Adipocyte (in vitro differentiated cells): ENCODE data around the gene DMAC2.
"Not testable (repeated sequence)": the region's sequence is repeated elsewhere in the genome, so short reads cannot be mapped to it uniquely, and the experiment has no call there.

Source experiments
- DNase-seq: peaks from one replicate; pipeline ENCODE4 v3.0.0-alpha.2; 2015; ENCODE audit warnings: low read depth
- H3K27me3 ChIP-seq: replicated peaks from 2 replicates; pipeline ENCODE4 v1.7.0; 2013; ENCODE audit warnings: mild to moderate bottlenecking, low read length, moderate library complexity; ENCODE audit not compliant: control insufficient read depth, insufficient read depth
- H3K36me3 ChIP-seq: 2 replicates; pipeline ENCODE4 v1.7.0; 2013; ENCODE audit warnings: low read length, mild to moderate bottlenecking, moderate library complexity; ENCODE audit not compliant: control insufficient read depth, insufficient read depth, severe bottlenecking
- H3K4me1 ChIP-seq: 2 replicates; pipeline ENCODE4 v1.7.0; 2013; ENCODE audit warnings: mild to moderate bottlenecking, low read length, moderate library complexity; ENCODE audit not compliant: control insufficient read depth, insufficient read depth
- H3K4me3 ChIP-seq: 2 replicates; pipeline ENCODE4 v1.7.0; 2013; ENCODE audit warnings: mild to moderate bottlenecking, low read length, moderate library complexity
- H3K9ac ChIP-seq: 2 replicates; pipeline ENCODE4 v1.7.0; 2013; ENCODE audit warnings: mild to moderate bottlenecking, low read length, moderate library complexity
- H3K9me3 ChIP-seq: 2 replicates; pipeline ENCODE4 v1.7.0; 2013; ENCODE audit warnings: mild to moderate bottlenecking, low read length, moderate library complexity; ENCODE audit not compliant: control insufficient read depth

DMAC2 gene

GRCh38 chr19:41439441-41440222 is at the start of gene DMAC2:
Gene DMAC2 (minus strand): TSS chr19:41439912. CDS start chr19:41439899, 13 bp downstream.
- Histone ChIP-seq H3K9ac (peak within 1 kb of the TSS; percentile 91), H3K4me3 (peak within 1 kb of the TSS; percentile 96), H3K36me3 (no peaks in the 10 kb centered on the region), H3K4me1 (peaks cover 9% of the 10 kb centered on the region), H3K27me3 (peaks cover 16% of the 10 kb centered on the region), H3K9me3 (no peaks in the 10 kb centered on the region)
- peak; percentile 100 for DNase-seq

DNA sequence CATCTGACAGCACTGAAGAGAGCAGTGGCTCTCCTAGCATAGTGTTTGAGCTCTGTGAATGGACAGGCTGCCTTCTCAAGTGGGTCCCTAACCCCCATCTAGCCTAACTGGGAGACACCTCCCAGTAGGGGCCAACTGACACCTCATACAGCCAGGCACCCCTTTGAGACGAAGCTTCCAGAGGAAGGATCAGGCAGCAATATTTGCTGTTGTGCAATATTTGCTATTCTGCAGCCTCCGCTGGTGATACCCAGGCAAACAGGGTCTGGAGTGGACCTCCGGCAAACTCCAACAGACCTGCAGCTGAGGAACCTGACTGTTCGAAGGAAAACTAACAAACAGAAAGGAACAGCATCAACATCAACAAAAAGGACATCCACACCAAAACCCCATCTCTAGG is 47.2 kb upstream of the DMAC2 start:
- not testable (repeated sequence) for H3K9ac ChIP-seq, H3K4me3 ChIP-seq, H3K4me1 ChIP-seq, H3K36me3 ChIP-seq, H3K27me3 ChIP-seq, DNase-seq, H3K9me3 ChIP-seq

- Histone ChIP-seq H3K4me1 (no peaks in the 10 kb centered on the region), H3K9ac (no peak overlapping the region), H3K36me3 (no peaks in the 10 kb centered on the region), H3K4me3 (no peak overlapping the region), H3K9me3 (peaks cover 6% of the 10 kb centered on the region), H3K27me3 (peaks cover 12% of the 10 kb centered on the region)
- no peak for DNase-seq
Measured at GRCh38 chr19:41484822-41485221, 45.1 kb upstream of the DMAC2 start.

- Histone ChIP-seq H3K9me3 (no peaks in the 10 kb centered on the region), H3K4me1 (no peaks in the 10 kb centered on the region)
Measured at GRCh38 chr19:41480336-41480735, 40.6 kb upstream of the DMAC2 start.

GRCh38 chr19:41479757-41480191 is 40.1 kb upstream of the DMAC2 start:
- peaks cover 14% of the 10 kb centered on the region for H3K27me3 ChIP-seq
- H3K9ac ChIP-seq: no peak overlapping the region
- H3K4me1 ChIP-seq: no peaks in the 10 kb centered on the region
- DNase-seq: no peak
- H3K36me3 ChIP-seq: no peaks in the 10 kb centered on the region
- H3K4me3 ChIP-seq: no peak overlapping the region
- H3K9me3 ChIP-seq: no peaks in the 10 kb centered on the region

More at GRCh38 chr19:41480336-41480735, 40.6 kb upstream of the DMAC2 start:
- Histone ChIP-seq H3K9ac (no peak overlapping the region), H3K36me3 (no peaks in the 10 kb centered on the region), H3K27me3 (peaks cover 14% of the 10 kb centered on the region), H3K4me3 (no peak overlapping the region)
- no peak for DNase-seq

GRCh38 chr19:41478875-41479756 is 39.4 kb upstream of the DMAC2 start:
- Histone ChIP-seq H3K9ac (no peak overlapping the region), H3K36me3 (no peaks in the 10 kb centered on the region), H3K9me3 (no peaks in the 10 kb centered on the region), H3K4me1 (no peaks in the 10 kb centered on the region), H3K4me3 (no peak overlapping the region), H3K27me3 (peaks cover 14% of the 10 kb centered on the region)
- no peak for DNase-seq

DNA sequence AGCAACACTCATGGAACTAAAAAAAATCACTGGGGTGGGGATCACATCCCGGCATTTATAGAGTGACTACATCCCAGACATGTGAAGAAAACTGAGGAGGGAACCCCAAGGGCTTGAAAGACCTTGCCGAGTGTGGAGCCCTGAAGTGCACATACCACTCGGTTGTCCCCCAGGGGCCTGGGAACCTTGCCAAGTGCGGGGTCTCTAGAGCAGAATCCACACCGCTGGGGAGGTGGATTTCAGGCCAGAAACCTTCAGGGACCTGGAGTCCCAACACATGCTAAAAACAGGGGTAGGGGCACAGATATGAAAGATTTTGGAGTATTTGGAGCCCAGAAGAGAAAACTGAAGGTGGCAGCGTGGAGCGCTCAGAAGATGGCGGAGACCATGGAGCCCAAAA is 38.5 kb upstream of the DMAC2 start:
- no peak for DNase-seq
- Histone ChIP-seq H3K4me3 (no peak overlapping the region), H3K27me3 (peaks cover 16% of the 10 kb centered on the region), H3K9ac (no peak overlapping the region), H3K9me3 (no peaks in the 10 kb centered on the region), H3K4me1 (no peaks in the 10 kb centered on the region), H3K36me3 (no peaks in the 10 kb centered on the region)

DNA sequence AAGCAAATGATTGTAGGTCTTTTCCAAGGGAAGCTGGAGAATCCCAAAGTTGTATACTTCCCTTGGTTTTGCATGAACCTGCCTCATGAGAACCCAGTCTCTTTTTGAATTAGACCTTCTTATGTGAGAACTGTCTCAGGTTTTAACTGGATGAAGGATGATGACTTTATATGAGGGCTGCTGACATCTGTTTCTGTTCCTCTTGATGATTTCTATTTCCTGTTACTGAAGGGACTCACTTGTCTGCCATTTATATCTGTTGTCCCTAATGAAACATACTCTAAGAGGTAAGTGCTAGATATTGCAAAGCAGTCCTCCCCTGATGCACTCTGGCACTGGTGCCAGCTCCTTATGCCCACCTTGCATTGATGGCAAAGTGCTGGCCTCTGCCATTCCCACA is 36.9 kb upstream of the DMAC2 start:
- no peaks in the 10 kb centered on the region for H3K9me3 ChIP-seq
- DNase-seq: no peak
- H3K36me3 ChIP-seq: no peaks in the 10 kb centered on the region
- no peaks in the 10 kb centered on the region for H3K4me1 ChIP-seq
- no peak overlapping the region for H3K9ac ChIP-seq
- H3K27me3 ChIP-seq: peaks cover 22% of the 10 kb centered on the region
- no peak overlapping the region for H3K4me3 ChIP-seq

- Histone ChIP-seq H3K27me3 (peaks cover 82% of the 10 kb centered on the region), H3K9me3 (peaks cover 13% of the 10 kb centered on the region)
- not testable (repeated sequence) for H3K36me3 ChIP-seq, H3K4me1 ChIP-seq, H3K9ac ChIP-seq, H3K4me3 ChIP-seq, DNase-seq
Measured at GRCh38 chr19:41463257-41464256, 23.8 kb upstream of the DMAC2 start.

GRCh38 chr19:41462497-41462896 is 22.8 kb upstream of the DMAC2 start:
- H3K36me3 ChIP-seq: no peaks in the 10 kb centered on the region
- no peak for DNase-seq
- no peak overlapping the region for H3K9ac ChIP-seq
- peaks cover 79% of the 10 kb centered on the region for H3K27me3 ChIP-seq
- H3K9me3 ChIP-seq: peaks cover 13% of the 10 kb centered on the region
- no peak overlapping the region for H3K4me3 ChIP-seq
- no peaks in the 10 kb centered on the region for H3K4me1 ChIP-seq
